ENCODE data around the gene MIEF2. TPM values are rescaled to one million over a fixed set of nuclear protein-coding genes. Genes with fewer than 3 reads are reported as not detected.
A peak's percentile ranks its signal among the peaks of the same experiment; 100 is the strongest.

Gene MIEF2
- total RNA-seq, 6 experiments from 2014 or later: 13.3 to 19.9 (median 16.6) TPM

DNA sequence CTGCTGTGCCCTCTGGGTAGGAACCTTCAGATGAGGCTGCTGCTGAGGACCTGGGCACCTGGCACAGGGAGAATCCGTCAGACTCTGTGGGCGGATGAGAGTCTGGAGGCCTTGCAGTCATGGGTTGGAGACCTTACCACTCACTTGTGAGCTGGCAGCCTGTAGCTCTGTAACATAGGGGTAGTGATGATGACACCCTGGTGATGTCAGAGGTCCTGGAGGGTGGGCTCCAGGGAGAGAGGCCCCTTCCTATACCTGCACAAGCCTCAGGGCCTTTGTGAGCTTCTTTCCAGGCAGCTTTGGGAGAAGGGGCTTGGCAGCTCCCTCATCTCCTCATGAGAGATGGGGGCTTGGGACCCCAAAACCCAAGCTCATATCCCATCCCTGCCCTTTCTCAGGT, 1.6 kb downstream of the MIEF2 start:
- Mint-ChIP-seq H3K4me1 (ENCODE audit: low read depth) (peaks cover 31% of the 10 kb centered on the region), H3K27me3 (ENCODE audit: insufficient read depth) (no peaks in the 10 kb centered on the region), H3K4me3 (peak overlapping the region; percentile 91), H3K36me3 (ENCODE audit: low read depth) (peaks cover 5% of the 10 kb centered on the region; the same call in 1 of the 2 replicates), H3K9me3 (no peaks in the 10 kb centered on the region), H3K27ac (peak overlapping the region; percentile 90)
- TF ChIP-seq CTCF (IDR thresholded peaks at IDR 0.05): no peak
- no peak for DNase-seq

DNA sequence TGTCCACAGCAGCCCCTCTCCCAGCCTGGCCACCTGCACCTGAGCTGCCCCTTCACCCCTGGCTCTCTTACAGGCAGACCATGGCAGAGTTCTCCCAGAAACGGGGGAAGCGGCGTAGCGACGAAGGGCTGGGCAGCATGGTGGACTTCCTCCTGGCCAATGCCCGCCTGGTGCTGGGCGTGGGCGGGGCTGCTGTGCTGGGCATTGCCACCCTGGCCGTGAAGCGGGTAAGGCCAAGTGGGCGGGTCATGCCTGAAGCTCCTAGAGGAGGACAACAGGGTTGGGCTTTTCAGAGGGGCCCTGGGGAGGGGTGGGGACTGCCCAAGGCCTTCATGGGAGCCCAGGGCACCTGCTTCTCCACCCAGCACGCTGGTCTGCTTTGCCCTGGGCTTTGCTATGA, 2.2 kb downstream of the MIEF2 start:
- H3K4me1 Mint-ChIP-seq (ENCODE audit: low read depth): peaks cover 26% of the 10 kb centered on the region
- H3K9me3 Mint-ChIP-seq: no peaks in the 10 kb centered on the region
- no peak for DNase-seq
- H3K4me3 Mint-ChIP-seq: no peak overlapping the region
- H3K27ac Mint-ChIP-seq: no peak overlapping the region
- peaks cover 5% of the 10 kb centered on the region; the same call in 1 of the 2 replicates for H3K36me3 Mint-ChIP-seq (ENCODE audit: low read depth)
- TF ChIP-seq CTCF (IDR thresholded peaks at IDR 0.05): no peak
- no peaks in the 10 kb centered on the region for H3K27me3 Mint-ChIP-seq (ENCODE audit: insufficient read depth)

DNA sequence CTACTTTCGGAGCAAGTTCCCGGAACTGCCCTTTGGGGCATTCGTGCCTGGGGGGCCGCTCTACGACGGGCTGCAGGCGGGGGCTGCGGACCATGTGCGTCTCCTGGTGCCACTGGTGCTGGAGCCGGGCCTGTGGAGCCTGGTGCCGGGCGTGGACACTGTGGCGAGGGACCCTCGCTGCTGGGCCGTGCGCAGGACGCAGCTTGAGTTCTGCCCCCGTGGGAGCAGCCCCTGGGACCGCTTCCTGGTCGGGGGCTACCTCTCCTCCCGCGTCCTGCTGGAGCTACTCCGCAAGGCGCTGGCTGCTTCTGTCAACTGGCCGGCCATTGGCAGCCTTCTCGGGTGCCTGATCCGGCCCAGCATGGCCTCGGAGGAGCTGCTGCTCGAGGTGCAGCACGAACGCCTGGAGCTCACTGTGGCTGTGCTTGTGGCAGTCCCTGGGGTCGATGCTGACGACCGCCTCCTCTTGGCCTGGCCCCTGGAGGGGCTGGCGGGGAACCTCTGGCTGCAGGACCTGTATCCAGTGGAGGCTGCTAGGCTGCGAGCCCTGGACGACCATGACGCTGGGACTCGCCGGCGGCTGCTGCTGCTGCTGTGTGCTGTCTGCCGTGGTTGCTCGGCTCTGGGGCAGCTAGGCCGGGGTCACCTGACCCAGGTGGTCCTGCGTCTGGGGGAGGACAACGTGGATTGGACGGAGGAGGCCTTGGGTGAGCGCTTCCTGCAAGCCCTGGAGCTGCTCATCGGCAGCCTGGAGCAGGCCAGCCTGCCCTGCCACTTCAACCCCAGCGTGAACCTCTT, 3.6 kb downstream of the MIEF2 start:
- H3K27ac Mint-ChIP-seq: no peak overlapping the region
- DNase-seq: no peak
- H3K4me1 Mint-ChIP-seq (ENCODE audit: low read depth): peaks cover 29% of the 10 kb centered on the region
- no peak overlapping the region for H3K4me3 Mint-ChIP-seq
- no peak for TF ChIP-seq CTCF (IDR thresholded peaks at IDR 0.05)
- no peaks in the 10 kb centered on the region for H3K27me3 Mint-ChIP-seq (ENCODE audit: insufficient read depth)
- no peaks in the 10 kb centered on the region for H3K9me3 Mint-ChIP-seq
- H3K36me3 Mint-ChIP-seq (ENCODE audit: low read depth): peaks cover 5% of the 10 kb centered on the region; the same call in 1 of the 2 replicates

GRCh38 chr17:18267366-18267765, 6.9 kb downstream of the MIEF2 start:
- no peak for DNase-seq
- no peak overlapping the region for H3K27ac Mint-ChIP-seq
- H3K36me3 Mint-ChIP-seq (ENCODE audit: low read depth): peaks cover 10% of the 10 kb centered on the region; the same call in 1 of the 2 replicates

More at GRCh38 chr17:18267366-18267765, 6.9 kb downstream of the MIEF2 start:
- no peaks in the 10 kb centered on the region; the same call in 1 of the 2 replicates for H3K27me3 Mint-ChIP-seq (ENCODE audit: insufficient read depth)
- H3K9me3 Mint-ChIP-seq: no peaks in the 10 kb centered on the region
- H3K4me1 Mint-ChIP-seq (ENCODE audit: low read depth): peaks cover 9% of the 10 kb centered on the region; the same call in 1 of the 2 replicates
- no peak overlapping the region for H3K4me3 Mint-ChIP-seq
- TF ChIP-seq CTCF (IDR thresholded peaks at IDR 0.05): no peak
